LNCAP (cell line): ENCODE measurements around the gene PROSER2.

Source experiments
- TF ChIP-seq, protein P1 (sequence below): fragments of 450-650 bp; IDR thresholded peaks from 2 replicates; pipeline ENCODE4 v1.5.1; 2017; ENCODE audit warnings: mild to moderate bottlenecking

PROSER2 gene

GRCh38 chr10:11806706-11807105 lies 16.4 kb upstream of the PROSER2 start:
- TF ChIP-seq, protein P1, sequence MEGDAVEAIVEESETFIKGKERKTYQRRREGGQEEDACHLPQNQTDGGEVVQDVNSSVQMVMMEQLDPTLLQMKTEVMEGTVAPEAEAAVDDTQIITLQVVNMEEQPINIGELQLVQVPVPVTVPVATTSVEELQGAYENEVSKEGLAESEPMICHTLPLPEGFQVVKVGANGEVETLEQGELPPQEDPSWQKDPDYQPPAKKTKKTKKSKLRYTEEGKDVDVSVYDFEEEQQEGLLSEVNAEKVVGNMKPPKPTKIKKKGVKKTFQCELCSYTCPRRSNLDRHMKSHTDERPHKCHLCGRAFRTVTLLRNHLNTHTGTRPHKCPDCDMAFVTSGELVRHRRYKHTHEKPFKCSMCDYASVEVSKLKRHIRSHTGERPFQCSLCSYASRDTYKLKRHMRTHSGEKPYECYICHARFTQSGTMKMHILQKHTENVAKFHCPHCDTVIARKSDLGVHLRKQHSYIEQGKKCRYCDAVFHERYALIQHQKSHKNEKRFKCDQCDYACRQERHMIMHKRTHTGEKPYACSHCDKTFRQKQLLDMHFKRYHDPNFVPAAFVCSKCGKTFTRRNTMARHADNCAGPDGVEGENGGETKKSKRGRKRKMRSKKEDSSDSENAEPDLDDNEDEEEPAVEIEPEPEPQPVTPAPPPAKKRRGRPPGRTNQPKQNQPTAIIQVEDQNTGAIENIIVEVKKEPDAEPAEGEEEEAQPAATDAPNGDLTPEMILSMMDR = no peak

GRCh38 chr10:11808808-11809207 lies 14.3 kb upstream of the PROSER2 start:
- TF ChIP-seq, protein P1 = no peak

- TF ChIP-seq, protein P1 = no peak
Observed at GRCh38 chr10:11810313-11810766, 12.8 kb upstream of the PROSER2 start.

GRCh38 chr10:11810973-11811372 lies 12.2 kb upstream of the PROSER2 start:
- TF ChIP-seq, protein P1 = no peak

DNA sequence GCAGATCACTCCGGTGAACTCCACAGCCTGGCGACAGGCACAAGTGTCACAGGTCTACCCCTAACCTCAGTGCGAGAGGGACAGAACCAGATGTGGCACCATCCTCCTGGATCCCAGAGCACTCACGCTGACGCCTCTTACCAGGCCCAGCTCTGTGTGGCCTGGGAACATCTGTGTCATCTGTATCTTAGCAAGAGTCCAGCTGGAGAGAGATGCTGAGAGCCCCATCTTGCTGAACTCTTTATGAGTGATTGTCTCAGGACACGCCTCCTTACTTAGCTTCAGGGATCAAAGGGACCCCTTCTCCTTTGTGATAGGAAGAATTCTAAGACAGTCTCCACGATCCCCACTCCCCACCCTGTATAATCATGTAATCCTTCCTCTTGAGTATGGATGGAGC lies 10.0 kb upstream of the PROSER2 start:
- TF ChIP-seq, protein P1 = no peak

- TF ChIP-seq, protein P1 = no peak
Observed at GRCh38 chr10:11813855-11814567, 9.1 kb upstream of the PROSER2 start.

DNA sequence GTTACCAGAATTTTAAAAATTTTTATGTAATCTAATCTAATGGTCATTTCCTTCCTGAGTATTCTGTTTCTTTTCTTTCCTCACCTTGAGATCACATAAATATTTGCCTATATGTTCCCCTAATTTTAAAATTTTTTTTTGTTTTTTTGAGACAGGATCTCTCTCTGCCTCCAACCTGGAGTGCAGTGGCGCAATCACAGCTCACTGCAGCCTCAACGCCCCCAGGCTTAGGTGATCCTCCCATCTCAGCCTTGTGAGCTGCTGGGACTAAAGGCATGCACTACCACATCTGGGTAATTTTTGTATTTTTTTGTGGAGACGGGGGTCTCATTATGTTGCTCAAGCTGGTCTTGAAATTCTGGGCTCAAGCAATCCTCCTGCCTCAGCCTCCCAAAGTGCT lies 4.1 kb upstream of the PROSER2 start:
- TF ChIP-seq, protein P1 = no peak
